ENCODE measurements around the gene IGF2. TPM values are rescaled to one million over a fixed set of nuclear protein-coding genes. Genes with fewer than 3 reads are reported as not detected.

The IGF2 gene
- polyA plus RNA-seq, 1 donor (not counting 4 experiments of a cell fraction or from before 2014, with no cell fraction given) = not detected

GRCh38 chr11:2129699-2130366, 9.4 kb downstream of the IGF2 start:
- Histone ChIP-seq H3K36me3 (ENCODE audit: control insufficient read depth in 2 of 2, extremely low read depth in 1 of 2, insufficient read depth in 2 of 2, low read length in 2 of 2) (no peaks in the 10 kb centered on the region), H3K4me3 (ENCODE audit: control insufficient read depth in 2 of 3, extremely low read depth in 1 of 3, insufficient read depth in 2 of 3, low read depth in 1 of 3, low read length in 3 of 3) (no peak overlapping the region), H3K4me1 (ENCODE audit: control insufficient read depth, extremely low read depth, insufficient read depth, low read length) (no peaks in the 10 kb centered on the region), H3K79me2 (ENCODE audit: control insufficient read depth, insufficient read depth, low read length) (no peaks in the 10 kb centered on the region), H2AFZ (ENCODE audit: control insufficient read depth, low read length) (no peak overlapping the region), H3K27ac (ENCODE audit: control insufficient read depth, insufficient read depth, low read length) (no peak overlapping the region), H3K9ac (ENCODE audit: control insufficient read depth, extremely low read depth, insufficient read depth, low read length) (no peak overlapping the region), H3K9me1 (ENCODE audit: control insufficient read depth, extremely low read depth, insufficient read depth, low read length) (no peaks in the 10 kb centered on the region), H3K9me3 (ENCODE audit: control insufficient read depth, low read depth, low read length) (no peaks in the 10 kb centered on the region), H3K27me3 (ENCODE audit: control insufficient read depth, extremely low read depth, insufficient read depth, low read length) (peaks cover 45% of the 10 kb centered on the region), H4K20me1 (ENCODE audit: control insufficient read depth, extremely low read depth, insufficient read depth, low read length) (no peaks in the 10 kb centered on the region), H3K4me2 (ENCODE audit: control insufficient read depth, extremely low read depth, insufficient read depth, low read depth, low read length) (no peak overlapping the region)
- no peak for FAIRE-seq
- dilution Hi-C loops (cut with MboI; ENCODE audit: extremely low pct_ligation_motif_present, low sequenced_read_pairs) = no loop called here
- TF ChIP-seq CTCF (optimal IDR thresholded peaks at IDR 0.05 in 1 of 3, IDR thresholded peaks at IDR 0.05 in 1 of 3, conservative IDR thresholded peaks at IDR 0.05 in 1 of 3; ENCODE audit: extremely low read depth in 1 of 3, insufficient read depth in 2 of 3, low read length in 3 of 3) = no peak
- TF ChIP-seq EZH2 (IDR thresholded peaks at IDR 0.05; ENCODE audit: low read length) = no peak
- DNase-seq (ENCODE audit: low read depth, low spot score) = no peak

GRCh38 chr11:2129308-2129698, 9.9 kb downstream of the IGF2 start:
- H3K27me3 ChIP-seq (ENCODE audit: control insufficient read depth, extremely low read depth, insufficient read depth, low read length) = peaks cover 40% of the 10 kb centered on the region
- dilution Hi-C loops (cut with MboI; ENCODE audit: extremely low pct_ligation_motif_present, low sequenced_read_pairs) = no loop called here
- H3K36me3 ChIP-seq (ENCODE audit: control insufficient read depth in 2 of 2, extremely low read depth in 1 of 2, insufficient read depth in 2 of 2, low read length in 2 of 2) = no peaks in the 10 kb centered on the region

More at GRCh38 chr11:2129308-2129698, 9.9 kb downstream of the IGF2 start:
- H3K4me1 ChIP-seq (ENCODE audit: control insufficient read depth, extremely low read depth, insufficient read depth, low read length) = no peaks in the 10 kb centered on the region
- no peaks in the 10 kb centered on the region for H3K9me1 ChIP-seq (ENCODE audit: control insufficient read depth, extremely low read depth, insufficient read depth, low read length)
- no peak overlapping the region for H3K9ac ChIP-seq (ENCODE audit: control insufficient read depth, extremely low read depth, insufficient read depth, low read length)
- H3K27ac ChIP-seq (ENCODE audit: control insufficient read depth, insufficient read depth, low read length) = no peak overlapping the region
- H3K9me3 ChIP-seq (ENCODE audit: control insufficient read depth, low read depth, low read length) = no peaks in the 10 kb centered on the region
- no peaks in the 10 kb centered on the region for H4K20me1 ChIP-seq (ENCODE audit: control insufficient read depth, extremely low read depth, insufficient read depth, low read length)
- H3K79me2 ChIP-seq (ENCODE audit: control insufficient read depth, insufficient read depth, low read length) = no peaks in the 10 kb centered on the region
- FAIRE-seq (no peak), DNase-seq (ENCODE audit: low read depth, low spot score) (no peak)
- TF ChIP-seq CTCF (optimal IDR thresholded peaks at IDR 0.05 in 1 of 3, IDR thresholded peaks at IDR 0.05 in 1 of 3, conservative IDR thresholded peaks at IDR 0.05 in 1 of 3; ENCODE audit: extremely low read depth in 1 of 3, insufficient read depth in 2 of 3, low read length in 3 of 3) = no peak
- no peak overlapping the region for H2AFZ ChIP-seq (ENCODE audit: control insufficient read depth, low read length)
- H3K4me2 ChIP-seq (ENCODE audit: control insufficient read depth, extremely low read depth, insufficient read depth, low read depth, low read length) = no peak overlapping the region
- H3K4me3 ChIP-seq (ENCODE audit: control insufficient read depth in 2 of 3, extremely low read depth in 1 of 3, insufficient read depth in 2 of 3, low read depth in 1 of 3, low read length in 3 of 3) = no peak overlapping the region
